Nephron progenitor cell (in vitro differentiated cells): Measurements from ENCODE around the gene GYG1.

Source experiments
- DNase-seq: peaks from one replicate; pipeline ENCODE4 v3.0.0; 2021
- H3K27ac Mint-ChIP-seq: 2 replicates; pipeline ENCODE4 v1.8.0; 2021; ENCODE audit warnings: mild to moderate bottlenecking, moderate library complexity, mixed read lengths
- H3K27me3 Mint-ChIP-seq: 2 replicates; pipeline ENCODE4 v1.8.0; 2021; ENCODE audit warnings: mild to moderate bottlenecking, low read depth, mixed read lengths; ENCODE audit not compliant: poor library complexity
- H3K36me3 Mint-ChIP-seq: 2 replicates; pipeline ENCODE4 v1.8.0; 2021; ENCODE audit warnings: low read depth, mixed read lengths
- H3K4me1 Mint-ChIP-seq: 2 replicates; pipeline ENCODE4 v1.8.0; 2021; ENCODE audit warnings: mixed read lengths
- H3K4me3 Mint-ChIP-seq: 2 replicates; pipeline ENCODE4 v1.8.0; 2021; ENCODE audit warnings: mild to moderate bottlenecking, moderate library complexity, mixed read lengths
- H3K9me3 Mint-ChIP-seq: 2 replicates; pipeline ENCODE4 v1.8.0; 2021; ENCODE audit warnings: mild to moderate bottlenecking, moderate library complexity, mixed read lengths
- TF ChIP-seq, protein P1 (sequence below): fragments of 200-600 bp; sonication (generic); IDR thresholded peaks from 2 replicates; pipeline ENCODE4 v1.5.0; 2021; ENCODE audit warnings: antibody characterized with exemption

Gene GYG1

GRCh38 chr3:148991219-148992026 is at the start of gene GYG1:
GYG1 (plus strand) TSS chr3:148991540; CDS start chr3:148991641, 101 bp downstream.
- Mint-ChIP-seq H3K36me3 (peaks cover 9% of the 10 kb centered on the region), H3K4me3 (peak within 1 kb of the TSS; percentile 83), H3K27me3 (peaks cover 19% of the 10 kb centered on the region), H3K27ac (no peak within 1 kb of the TSS), H3K4me1 (peaks cover 5% of the 10 kb centered on the region), H3K9me3 (no peaks in the 10 kb centered on the region)
- TF ChIP-seq, protein P1, sequence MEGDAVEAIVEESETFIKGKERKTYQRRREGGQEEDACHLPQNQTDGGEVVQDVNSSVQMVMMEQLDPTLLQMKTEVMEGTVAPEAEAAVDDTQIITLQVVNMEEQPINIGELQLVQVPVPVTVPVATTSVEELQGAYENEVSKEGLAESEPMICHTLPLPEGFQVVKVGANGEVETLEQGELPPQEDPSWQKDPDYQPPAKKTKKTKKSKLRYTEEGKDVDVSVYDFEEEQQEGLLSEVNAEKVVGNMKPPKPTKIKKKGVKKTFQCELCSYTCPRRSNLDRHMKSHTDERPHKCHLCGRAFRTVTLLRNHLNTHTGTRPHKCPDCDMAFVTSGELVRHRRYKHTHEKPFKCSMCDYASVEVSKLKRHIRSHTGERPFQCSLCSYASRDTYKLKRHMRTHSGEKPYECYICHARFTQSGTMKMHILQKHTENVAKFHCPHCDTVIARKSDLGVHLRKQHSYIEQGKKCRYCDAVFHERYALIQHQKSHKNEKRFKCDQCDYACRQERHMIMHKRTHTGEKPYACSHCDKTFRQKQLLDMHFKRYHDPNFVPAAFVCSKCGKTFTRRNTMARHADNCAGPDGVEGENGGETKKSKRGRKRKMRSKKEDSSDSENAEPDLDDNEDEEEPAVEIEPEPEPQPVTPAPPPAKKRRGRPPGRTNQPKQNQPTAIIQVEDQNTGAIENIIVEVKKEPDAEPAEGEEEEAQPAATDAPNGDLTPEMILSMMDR, result peak; percentile 26
- DNase-seq, result peak; percentile 77

- peak; percentile 14 for DNase-seq
- peaks cover 6% of the 10 kb centered on the region for H3K27me3 Mint-ChIP-seq
- H3K4me3 Mint-ChIP-seq, result no peak overlapping the region
- no peaks in the 10 kb centered on the region for H3K36me3 Mint-ChIP-seq
- TF ChIP-seq, protein P1, result peak; percentile 73
- no peak overlapping the region for H3K27ac Mint-ChIP-seq
- H3K9me3 Mint-ChIP-seq, result no peaks in the 10 kb centered on the region
- H3K4me1 Mint-ChIP-seq, result peaks cover 5% of the 10 kb centered on the region
Measured at GRCh38 chr3:148943506-148944205, 47.7 kb upstream of the GYG1 start.

DNA sequence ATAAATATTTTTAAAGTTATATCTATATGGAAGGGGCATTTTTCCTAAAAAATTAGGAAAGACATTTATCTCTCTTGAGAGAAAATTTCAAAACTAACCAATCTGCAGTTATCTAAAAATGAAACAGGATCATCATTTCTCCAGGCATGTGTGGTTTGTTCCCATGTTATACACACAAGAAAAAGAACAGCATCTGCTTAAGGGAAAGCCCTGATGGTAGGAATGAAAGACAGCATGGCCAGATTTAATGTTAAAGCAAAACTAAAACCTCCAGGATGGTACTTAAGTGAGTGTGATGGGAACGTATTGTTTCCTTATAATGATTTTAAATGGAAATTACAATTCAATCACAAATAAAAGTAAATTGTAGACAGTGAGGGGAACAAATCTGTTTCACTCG is 46.2 kb upstream of the GYG1 start:
- Mint-ChIP-seq H3K4me3 (no peak overlapping the region), H3K9me3 (no peaks in the 10 kb centered on the region), H3K4me1 (peaks cover 5% of the 10 kb centered on the region), H3K27me3 (peaks cover 6% of the 10 kb centered on the region), H3K36me3 (no peaks in the 10 kb centered on the region), H3K27ac (no peak overlapping the region)
- TF ChIP-seq, protein P1, result no peak
- no peak for DNase-seq

DNA sequence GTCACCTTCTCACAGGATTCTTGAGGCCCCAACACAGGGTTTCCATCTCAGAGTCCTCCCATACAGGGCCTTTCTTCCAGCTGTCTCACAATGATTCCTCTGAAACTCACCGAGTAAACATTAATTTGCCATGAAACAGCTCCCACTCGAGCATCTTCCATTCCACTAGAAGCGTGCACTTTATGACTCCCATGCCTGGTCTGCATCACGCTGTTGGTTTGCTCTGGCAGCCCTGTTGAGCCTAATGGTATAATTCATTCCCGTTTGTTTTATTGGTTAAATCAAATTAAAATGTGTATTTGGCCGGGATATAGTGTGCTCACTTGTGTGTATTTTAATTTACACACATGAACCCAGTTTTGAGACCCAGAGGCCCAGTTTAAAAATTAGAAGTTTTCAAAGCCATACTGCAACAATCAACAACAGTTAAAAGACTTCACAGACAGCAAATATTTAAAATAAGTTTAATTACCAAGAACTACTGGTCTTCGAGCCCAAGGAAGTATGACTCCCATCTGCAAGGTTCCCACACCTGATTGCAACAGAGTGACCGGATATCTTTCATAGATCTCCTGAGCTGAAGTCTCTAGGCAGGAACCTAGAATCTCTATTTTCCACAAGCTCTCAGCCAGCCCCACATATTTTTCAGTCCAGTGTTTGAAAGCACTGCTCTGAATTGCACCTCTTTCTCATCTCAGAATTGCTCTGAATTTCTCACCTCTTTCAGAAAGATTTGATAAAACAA is 42.3 kb upstream of the GYG1 start:
- H3K27me3 Mint-ChIP-seq, result no peaks in the 10 kb centered on the region
- no peak overlapping the region for H3K4me3 Mint-ChIP-seq
- no peaks in the 10 kb centered on the region for H3K36me3 Mint-ChIP-seq
- no peak overlapping the region for H3K27ac Mint-ChIP-seq
- DNase-seq, result no peak
- TF ChIP-seq, protein P1, result no peak
- no peaks in the 10 kb centered on the region for H3K9me3 Mint-ChIP-seq
- H3K4me1 Mint-ChIP-seq, result peaks cover 5% of the 10 kb centered on the region

GRCh38 chr3:148950806-148951205 is 40.5 kb upstream of the GYG1 start:
- H3K27ac Mint-ChIP-seq, result no peak overlapping the region
- H3K9me3 Mint-ChIP-seq, result no peaks in the 10 kb centered on the region
- H3K27me3 Mint-ChIP-seq, result no peaks in the 10 kb centered on the region
- TF ChIP-seq, protein P1, result no peak
- no peak overlapping the region for H3K4me3 Mint-ChIP-seq
- H3K36me3 Mint-ChIP-seq, result no peaks in the 10 kb centered on the region
- peaks cover 12% of the 10 kb centered on the region for H3K4me1 Mint-ChIP-seq
- no peak for DNase-seq
